Keratinocyte (primary cell): ENCODE measurements around the gene VSIG10L2. TPM values are rescaled to one million over a fixed set of nuclear protein-coding genes. Genes with fewer than 3 reads are reported as not detected.

Experiments
- DNase-seq: peaks from one replicate; pipeline ENCODE4 v3.0.0-alpha.2; 2011; ENCODE audit warnings: low read depth, missing footprints, low spot score
- FAIRE-seq: peaks from 2 replicates; lab custom pipeline; 2011; peaks lifted over from hg19 to GRCh38; lab: Jason Lieb, UNC
- H2AFZ ChIP-seq: 2 replicates; pipeline ENCODE4 v1.6.0; 2012; ENCODE audit warnings: low read length, control low read depth, inconsistent platforms; ENCODE audit not compliant: control insufficient read depth
- H3K27ac ChIP-seq: 2 replicates; pipeline ENCODE4 v1.5.1; 2011; ENCODE audit warnings: low read length; ENCODE audit not compliant: control insufficient read depth, insufficient read depth
- H3K27me3 ChIP-seq: 3 replicates; pipeline ENCODE4 v1.6.0; 2011; ENCODE audit warnings: low read length; ENCODE audit not compliant: control insufficient read depth, insufficient read depth; ENCODE audit errors: extremely low read depth
- H3K36me3 ChIP-seq, 2 experiments: 2 replicates in 1 of 2; 3 replicates in 1 of 2; pipeline ENCODE4 v1.5.1; 2011; ENCODE audit warnings: low read length in 2 of 2, mild to moderate bottlenecking in 1 of 2; ENCODE audit not compliant: control insufficient read depth in 2 of 2, insufficient read depth in 2 of 2; ENCODE audit errors: extremely low read depth in 1 of 2
- H3K4me1 ChIP-seq: 3 replicates; pipeline ENCODE4 v1.5.1; 2011; ENCODE audit warnings: low read length; ENCODE audit not compliant: control insufficient read depth, insufficient read depth; ENCODE audit errors: extremely low read depth
- H3K4me2 ChIP-seq: 3 replicates; pipeline ENCODE4 v1.6.0; 2011; ENCODE audit warnings: low read depth, low read length; ENCODE audit not compliant: control insufficient read depth, insufficient read depth; ENCODE audit errors: extremely low read depth
- H3K4me3 ChIP-seq, 3 experiments: fragments of 200-600 bp in 1 of 3; sonication (generic) in 1 of 3; 2 replicates in 2 of 3; 3 replicates in 1 of 3; pipeline ENCODE4 v1.5.1; 2011 to 2016; ENCODE audit warnings: low read length in 3 of 3, mild to moderate bottlenecking in 3 of 3, control low read depth in 2 of 3, inconsistent platforms in 1 of 3, low read depth in 1 of 3, mixed read lengths in 1 of 3, mixed run types in 1 of 3, moderate library complexity in 1 of 3; ENCODE audit not compliant: control insufficient read depth in 2 of 3, insufficient read depth in 2 of 3; ENCODE audit errors: extremely low read depth in 1 of 3
- H3K79me2 ChIP-seq: 2 replicates; pipeline ENCODE4 v1.6.0; 2012; ENCODE audit warnings: low read length; ENCODE audit not compliant: control insufficient read depth, insufficient read depth
- H3K9ac ChIP-seq: 3 replicates; pipeline ENCODE4 v1.6.0; 2011; ENCODE audit warnings: low read length; ENCODE audit not compliant: control insufficient read depth, insufficient read depth; ENCODE audit errors: extremely low read depth
- H3K9me1 ChIP-seq: 3 replicates; pipeline ENCODE4 v1.6.0; 2011; ENCODE audit warnings: low read length; ENCODE audit not compliant: control insufficient read depth, insufficient read depth; ENCODE audit errors: extremely low read depth
- H3K9me3 ChIP-seq: 2 replicates; pipeline ENCODE4 v1.5.1; 2012; ENCODE audit warnings: low read depth, low read length; ENCODE audit not compliant: control insufficient read depth
- H4K20me1 ChIP-seq: 3 replicates; pipeline ENCODE4 v1.6.0; 2011; ENCODE audit warnings: low read length; ENCODE audit not compliant: control insufficient read depth, insufficient read depth; ENCODE audit errors: extremely low read depth
- CTCF ChIP-seq, 3 experiments: IDR thresholded peaks in 1 of 3; conservative IDR thresholded peaks in 1 of 3; optimal IDR thresholded peaks in 1 of 3; 2 replicates in 2 of 3; 3 replicates in 1 of 3; pipeline versions ENCODE3 to v1.5.1; 2011; ENCODE audit warnings: low read length in 3 of 3, mild to moderate bottlenecking in 3 of 3, moderate library complexity in 2 of 3, control low read depth in 1 of 3, inconsistent platforms in 1 of 3; ENCODE audit not compliant: insufficient read depth in 2 of 3; ENCODE audit errors: extremely low read depth in 1 of 3
- EZH2 ChIP-seq: IDR thresholded peaks from one replicate; pipeline ENCODE4 v1.6.1; 2012; ENCODE audit warnings: inconsistent platforms, mild to moderate bottlenecking, low read length, moderate library complexity
- dilution Hi-C: fragments of 300-500 bp; cut with MboI; formaldehyde crosslinking; loops from one replicate; pipeline ENCODE4 v1.7.0; 2020; ENCODE audit warnings: low sequenced_read_pairs; ENCODE audit not compliant: extremely low pct_ligation_motif_present
- polyA plus RNA-seq, 5 experiments: library from polyadenylated mRNA; depleted of rRNA in 3 of 5; stranded (reverse) in 3 of 5; stranded (forward) in 1 of 5; unstranded in 1 of 5; fragments of >200 nt; gene quantifications; 1 replicate in 1 of 5; 2 replicates in 3 of 5; 3 replicates in 1 of 5; pipeline versions ENCODE4 v1.2.1 to v1.2.3, GENCODE V29; 2011 to 2012; ENCODE audit warnings: missing spikeins in 2 of 5, low read depth in 1 of 5, low replicate concordance in 1 of 5

VSIG10L2 gene
- polyA plus RNA-seq, 1 donor (not counting 4 experiments of a cell fraction or from before 2014, with no cell fraction given), result 0.09 TPM

DNA sequence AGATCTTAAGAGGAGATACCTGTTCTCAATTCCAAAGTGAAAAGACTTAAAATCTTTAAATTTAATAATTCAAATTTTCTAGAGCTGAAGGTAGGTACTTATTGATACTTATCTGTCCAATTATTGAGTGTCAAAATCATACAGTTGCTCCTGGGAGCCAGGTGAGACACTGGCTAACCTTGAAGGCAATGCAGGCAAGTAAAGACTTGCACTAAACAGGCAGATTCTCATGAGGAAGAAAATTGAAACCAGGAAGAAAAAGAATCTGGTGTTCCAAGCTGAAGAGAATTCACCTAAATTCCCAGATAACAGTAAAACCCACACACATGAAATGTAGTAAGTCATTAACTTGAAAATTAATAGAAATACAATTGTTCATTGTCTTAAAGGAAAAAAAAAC, 30.3 kb downstream of the VSIG10L2 start:
- peak; percentile 79 for FAIRE-seq
- DNase-seq, result no peak

GRCh38 chr11:125977333-125977732, 31.5 kb downstream of the VSIG10L2 start:
- FAIRE-seq (no peak), DNase-seq (no peak)
- Histone ChIP-seq H3K27me3 (no peaks in the 10 kb centered on the region), H3K27ac (no peak overlapping the region), H3K4me3 (no peak overlapping the region), H3K4me2 (no peak overlapping the region), H3K9me3 (no peaks in the 10 kb centered on the region), H3K36me3 (no peaks in the 10 kb centered on the region), H2AFZ (no peak overlapping the region), H3K79me2 (no peaks in the 10 kb centered on the region), H3K4me1 (peaks cover 11% of the 10 kb centered on the region), H4K20me1 (no peaks in the 10 kb centered on the region), H3K9me1 (no peaks in the 10 kb centered on the region), H3K9ac (no peak overlapping the region)
- TF ChIP-seq CTCF (optimal IDR thresholded peaks at IDR 0.05 in 1 of 3, IDR thresholded peaks at IDR 0.05 in 1 of 3, conservative IDR thresholded peaks at IDR 0.05 in 1 of 3; ENCODE audit: extremely low read depth in 1 of 3, insufficient read depth in 2 of 3, low read length in 3 of 3) (no peak), EZH2 (no peak)
- dilution Hi-C loops, result no loop called here

More for the DNA sequence above, 30.3 kb downstream of the VSIG10L2 start:
- TF ChIP-seq EZH2 (no peak), CTCF (optimal IDR thresholded peaks at IDR 0.05 in 1 of 3, IDR thresholded peaks at IDR 0.05 in 1 of 3, conservative IDR thresholded peaks at IDR 0.05 in 1 of 3; ENCODE audit: extremely low read depth in 1 of 3, insufficient read depth in 2 of 3, low read length in 3 of 3) (no peak)
- dilution Hi-C loops, result no loop called here
- Histone ChIP-seq H3K4me1 (peaks cover 11% of the 10 kb centered on the region), H3K4me3 (no peak overlapping the region), H3K27ac (no peak overlapping the region), H2AFZ (peak overlapping the region; percentile 69), H4K20me1 (no peaks in the 10 kb centered on the region), H3K9me3 (no peaks in the 10 kb centered on the region), H3K27me3 (no peaks in the 10 kb centered on the region), H3K79me2 (no peaks in the 10 kb centered on the region), H3K9ac (no peak overlapping the region), H3K9me1 (no peaks in the 10 kb centered on the region), H3K4me2 (peak overlapping the region; percentile 45), H3K36me3 (no peaks in the 10 kb centered on the region)
